HCT116 (cell line): ENCODE data around the gene ABR.

ENCODE experiments used
- CBX3 ChIP-seq: IDR thresholded peaks from 2 replicates; pipeline ENCODE4 v1.6.1; 2012; ENCODE audit warnings: low read depth
- EGR1 ChIP-seq: IDR thresholded peaks from 2 replicates; pipeline ENCODE4 v1.6.1; 2012; ENCODE audit warnings: low read depth
- ELF1 ChIP-seq: IDR thresholded peaks from 2 replicates; pipeline ENCODE4 v1.6.1; 2012; ENCODE audit warnings: low read depth, borderline replicate concordance
- EZH2 ChIP-seq: fragments of 200-600 bp; sonication (generic); IDR thresholded peaks from 2 replicates; pipeline ENCODE4 v1.6.1; 2017; ENCODE audit warnings: antibody characterized with exemption, mixed run types
- EZH2phosphoT487 ChIP-seq: fragments of 200-600 bp; IDR thresholded peaks from 2 replicates; pipeline ENCODE4 v1.6.1; 2018; ENCODE audit warnings: antibody characterized with exemption, borderline replicate concordance
- POLR2A ChIP-seq: IDR thresholded peaks from 2 replicates; pipeline ENCODE4 v1.7.0; 2011; ENCODE audit warnings: borderline replicate concordance; ENCODE audit not compliant: insufficient read depth, insufficient read length; ENCODE audit errors: extremely low read depth
- SIN3A ChIP-seq: IDR thresholded peaks from 2 replicates; pipeline ENCODE4 v1.6.1; 2012; ENCODE audit warnings: low read depth
- YY1 ChIP-seq: IDR thresholded peaks from 2 replicates; pipeline ENCODE4 v1.6.1; 2011; ENCODE audit warnings: low read length, low read depth, moderate library complexity, mild to moderate bottlenecking; ENCODE audit not compliant: insufficient replicate concordance; ENCODE audit errors: extremely low read depth
- TF ChIP-seq, protein P1 (sequence below), 3 experiments: fragments of 200-600 bp in 1 of 3; sonication (generic) in 1 of 3; IDR thresholded peaks in 2 of 3; conservative IDR thresholded peaks in 1 of 3; 2 replicates each; pipeline ENCODE4 v1.5.1; 2012 to 2017; ENCODE audit warnings: low read depth in 2 of 3, low read length in 2 of 3, antibody characterized with exemption in 1 of 3, borderline replicate concordance in 1 of 3, control low read depth in 1 of 3, mild to moderate bottlenecking in 1 of 3, mixed read lengths in 1 of 3, mixed run types in 1 of 3, moderate library complexity in 1 of 3; ENCODE audit not compliant: insufficient read depth in 1 of 3

DNA sequence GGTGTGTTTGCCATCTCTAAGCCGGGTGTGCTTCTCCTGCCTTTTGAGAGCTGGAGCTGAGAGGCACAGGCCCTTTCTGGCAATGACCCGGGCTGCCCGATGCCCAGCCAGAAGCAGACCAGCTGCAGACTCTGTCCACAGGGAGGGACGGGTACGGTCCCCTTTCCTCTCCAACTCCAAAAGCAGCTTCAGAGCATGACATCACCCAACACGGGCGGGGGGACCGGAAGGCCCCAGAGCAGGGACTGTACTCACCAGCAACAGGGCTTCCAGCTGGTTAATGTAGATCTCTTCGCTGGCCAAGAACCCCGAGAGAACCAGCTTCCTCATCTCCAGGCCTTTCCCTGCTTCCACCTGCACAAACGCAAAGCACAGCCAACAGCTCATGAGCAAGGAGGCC, 79.4 kb downstream of the ABR start:
- TF ChIP-seq YY1, result no peak
- no peak for TF ChIP-seq ELF1
- TF ChIP-seq, protein P1, sequence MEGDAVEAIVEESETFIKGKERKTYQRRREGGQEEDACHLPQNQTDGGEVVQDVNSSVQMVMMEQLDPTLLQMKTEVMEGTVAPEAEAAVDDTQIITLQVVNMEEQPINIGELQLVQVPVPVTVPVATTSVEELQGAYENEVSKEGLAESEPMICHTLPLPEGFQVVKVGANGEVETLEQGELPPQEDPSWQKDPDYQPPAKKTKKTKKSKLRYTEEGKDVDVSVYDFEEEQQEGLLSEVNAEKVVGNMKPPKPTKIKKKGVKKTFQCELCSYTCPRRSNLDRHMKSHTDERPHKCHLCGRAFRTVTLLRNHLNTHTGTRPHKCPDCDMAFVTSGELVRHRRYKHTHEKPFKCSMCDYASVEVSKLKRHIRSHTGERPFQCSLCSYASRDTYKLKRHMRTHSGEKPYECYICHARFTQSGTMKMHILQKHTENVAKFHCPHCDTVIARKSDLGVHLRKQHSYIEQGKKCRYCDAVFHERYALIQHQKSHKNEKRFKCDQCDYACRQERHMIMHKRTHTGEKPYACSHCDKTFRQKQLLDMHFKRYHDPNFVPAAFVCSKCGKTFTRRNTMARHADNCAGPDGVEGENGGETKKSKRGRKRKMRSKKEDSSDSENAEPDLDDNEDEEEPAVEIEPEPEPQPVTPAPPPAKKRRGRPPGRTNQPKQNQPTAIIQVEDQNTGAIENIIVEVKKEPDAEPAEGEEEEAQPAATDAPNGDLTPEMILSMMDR (IDR thresholded peaks at IDR 0.05 in 2 of 3, conservative IDR thresholded peaks at IDR 0.05 in 1 of 3; ENCODE audit: borderline replicate concordance in 1 of 3, insufficient read depth in 1 of 3, low read depth in 2 of 3, low read length in 2 of 3), result no peak
- TF ChIP-seq POLR2A, result no peak
- TF ChIP-seq EZH2, result no peak
- TF ChIP-seq EGR1, result no peak
- TF ChIP-seq EZH2phosphoT487, result no peak
- no peak for TF ChIP-seq SIN3A
- TF ChIP-seq CBX3, result no peak
